AG08395 (cell line): ENCODE results near the gene KRT76.
"Not testable (repeated sequence)": the region's sequence is repeated elsewhere in the genome, so short reads cannot be mapped to it uniquely, and the experiment has no call there.

Experiments used
- DNase-seq: peaks from one replicate; pipeline ENCODE4 v3.0.0; 2012; ENCODE audit warnings: mixed read lengths, low spot score

Gene KRT76

GRCh38 chr12:52796839-52797528 is 19.8 kb upstream of the KRT76 start:
- DNase-seq = no peak

- no peak for DNase-seq
These were observed 19.3 kb upstream of the KRT76 start for GRCh38 chr12:52796429-52796794.

- DNase-seq = no peak
These were observed 18.7 kb upstream of the KRT76 start, which contains the start of gene KRT3 for GRCh38 chr12:52795694-52796428. Gene KRT3 (minus strand): TSS chr12:52796117. CDS start chr12:52796042, 75 bp downstream.

GRCh38 chr12:52795332-52795674 is 18.2 kb upstream of the KRT76 start:
- DNase-seq = not testable (repeated sequence)

GRCh38 chr12:52794479-52795331 is 17.6 kb upstream of the KRT76 start:
- DNase-seq = peak; percentile 35

- DNase-seq = no peak
These were observed 15.3 kb upstream of the KRT76 start for GRCh38 chr12:52792185-52793029.

- DNase-seq = no peak
These were observed 14.4 kb upstream of the KRT76 start for GRCh38 chr12:52791271-52792184.

GRCh38 chr12:52790427-52791270 is 13.5 kb upstream of the KRT76 start:
- no peak for DNase-seq

GRCh38 chr12:52789637-52790426 is 12.7 kb upstream of the KRT76 start:
- DNase-seq = no peak

- no peak for DNase-seq
These were observed 11.9 kb upstream of the KRT76 start for GRCh38 chr12:52788876-52789636.

- no peak for DNase-seq
These were observed 11.2 kb upstream of the KRT76 start for GRCh38 chr12:52788192-52788875.

GRCh38 chr12:52787324-52788191 is 10.4 kb upstream of the KRT76 start:
- no peak for DNase-seq

GRCh38 chr12:52784909-52785308 is 7.8 kb upstream of the KRT76 start:
- DNase-seq = no peak

GRCh38 chr12:52783563-52784316 is 6.6 kb upstream of the KRT76 start:
- no peak for DNase-seq

- no peak for DNase-seq
These were observed 5.4 kb upstream of the KRT76 start for GRCh38 chr12:52782502-52782901.
